ENCODE data around the gene SLC22A23.

- TF ChIP-seq CTCF (conservative IDR thresholded peaks at IDR 0.05 in 1 of 2, IDR thresholded peaks at IDR 0.05 in 1 of 2; ENCODE audit: extremely low read depth in 1 of 2, insufficient read depth in 1 of 2, low read depth in 1 of 2, low read length in 2 of 2) (no peak), EZH2 (IDR thresholded peaks at IDR 0.05; ENCODE audit: borderline replicate concordance, low read length) (no peak)
Measured at GRCh38 chr6:3345836-3346235, 111.0 kb downstream of the SLC22A23 start.

Measured in mammary epithelial cell (primary cell).